ENCODE measurements around the gene DEFB129.

Gene DEFB129

GRCh38 chr20:257419-257818, 30.4 kb downstream of the DEFB129 start, which contains the start of gene DEFB132:
Gene DEFB132 (plus strand): TSS chr20:257724. CDS start chr20:257779, 55 bp downstream.
- DNase-seq: no peak

- no peak for DNase-seq
These were observed 31.3 kb downstream of the DEFB129 start for GRCh38 chr20:258269-258858.

GRCh38 chr20:258963-259362, 31.9 kb downstream of the DEFB129 start:
- DNase-seq: no peak

- DNase-seq: no peak
These were observed 32.9 kb downstream of the DEFB129 start for GRCh38 chr20:259981-260380.

- no peak for DNase-seq
These were observed 36.6 kb downstream of the DEFB129 start for GRCh38 chr20:263701-264100.

- DNase-seq: peak; percentile 73
These were observed 39.8 kb downstream of the DEFB129 start for GRCh38 chr20:266596-267562.

GRCh38 chr20:270517-270916, 43.5 kb downstream of the DEFB129 start:
- DNase-seq: no peak

GRCh38 chr20:271069-271468, 44.0 kb downstream of the DEFB129 start:
- no peak for DNase-seq

GRCh38 chr20:271528-271927, 44.5 kb downstream of the DEFB129 start:
- no peak for DNase-seq

GRCh38 chr20:272718-273117, 45.7 kb downstream of the DEFB129 start:
- no peak for DNase-seq

GRCh38 chr20:273884-274283, 46.8 kb downstream of the DEFB129 start:
- no peak for DNase-seq

- no peak for DNase-seq
These were observed 48.7 kb downstream of the DEFB129 start for GRCh38 chr20:275791-276190.

- DNase-seq: no peak
These were observed 49.8 kb downstream of the DEFB129 start for GRCh38 chr20:276620-277495.

- no peak for DNase-seq
These were observed 50.4 kb downstream of the DEFB129 start for GRCh38 chr20:277496-277781.

- DNase-seq: no peak
These were observed 51.1 kb downstream of the DEFB129 start for GRCh38 chr20:278181-278580.

- no peak for DNase-seq
These were observed 51.8 kb downstream of the DEFB129 start for GRCh38 chr20:278607-279571.
